ENCODE measurements around the gene TMEM250. TPM values are rescaled to one million over a fixed set of nuclear protein-coding genes. Genes with fewer than 3 reads are reported as not detected.

Gene TMEM250
- polyA plus RNA-seq, 1 donor (not counting 4 experiments of a cell fraction or from before 2014, with no cell fraction given): 9.9 TPM

GRCh38 chr9:136075134-136075841 lies 43.4 kb downstream of the TMEM250 start:
- Histone ChIP-seq H3K9me3 (ENCODE audit: control insufficient read depth, low read depth, low read length) (no peaks in the 10 kb centered on the region), H3K27ac (ENCODE audit: control insufficient read depth, insufficient read depth, low read length) (no peak overlapping the region), H3K79me2 (ENCODE audit: control insufficient read depth, insufficient read depth, low read length) (peaks cover 62% of the 10 kb centered on the region), H4K20me1 (ENCODE audit: control insufficient read depth, extremely low read depth, insufficient read depth, low read length) (peaks cover 18% of the 10 kb centered on the region), H3K4me3 (ENCODE audit: control insufficient read depth in 2 of 3, extremely low read depth in 1 of 3, insufficient read depth in 2 of 3, low read depth in 1 of 3, low read length in 3 of 3) (no peak overlapping the region), H3K36me3 (ENCODE audit: control insufficient read depth in 2 of 2, extremely low read depth in 1 of 2, insufficient read depth in 2 of 2, low read length in 2 of 2) (peaks cover 3 to 12% of the 10 kb centered on the region in 2 experiments), H3K9me1 (ENCODE audit: control insufficient read depth, extremely low read depth, insufficient read depth, low read length) (no peaks in the 10 kb centered on the region), H3K4me2 (ENCODE audit: control insufficient read depth, extremely low read depth, insufficient read depth, low read depth, low read length) (no peak overlapping the region), H3K27me3 (ENCODE audit: control insufficient read depth, extremely low read depth, insufficient read depth, low read length) (no peaks in the 10 kb centered on the region), H3K9ac (ENCODE audit: control insufficient read depth, extremely low read depth, insufficient read depth, low read length) (no peak overlapping the region), H3K4me1 (ENCODE audit: control insufficient read depth, extremely low read depth, insufficient read depth, low read length) (no peaks in the 10 kb centered on the region), H2AFZ (ENCODE audit: control insufficient read depth, low read length) (no peak overlapping the region)
- DNase-seq (ENCODE audit: low read depth, low spot score) (no peak), FAIRE-seq (no peak)
- dilution Hi-C loops (cut with MboI; ENCODE audit: extremely low pct_ligation_motif_present, low sequenced_read_pairs): no loop called here
- no peak for TF ChIP-seq EZH2 (IDR thresholded peaks at IDR 0.05; ENCODE audit: low read length)
- TF ChIP-seq, protein P1, sequence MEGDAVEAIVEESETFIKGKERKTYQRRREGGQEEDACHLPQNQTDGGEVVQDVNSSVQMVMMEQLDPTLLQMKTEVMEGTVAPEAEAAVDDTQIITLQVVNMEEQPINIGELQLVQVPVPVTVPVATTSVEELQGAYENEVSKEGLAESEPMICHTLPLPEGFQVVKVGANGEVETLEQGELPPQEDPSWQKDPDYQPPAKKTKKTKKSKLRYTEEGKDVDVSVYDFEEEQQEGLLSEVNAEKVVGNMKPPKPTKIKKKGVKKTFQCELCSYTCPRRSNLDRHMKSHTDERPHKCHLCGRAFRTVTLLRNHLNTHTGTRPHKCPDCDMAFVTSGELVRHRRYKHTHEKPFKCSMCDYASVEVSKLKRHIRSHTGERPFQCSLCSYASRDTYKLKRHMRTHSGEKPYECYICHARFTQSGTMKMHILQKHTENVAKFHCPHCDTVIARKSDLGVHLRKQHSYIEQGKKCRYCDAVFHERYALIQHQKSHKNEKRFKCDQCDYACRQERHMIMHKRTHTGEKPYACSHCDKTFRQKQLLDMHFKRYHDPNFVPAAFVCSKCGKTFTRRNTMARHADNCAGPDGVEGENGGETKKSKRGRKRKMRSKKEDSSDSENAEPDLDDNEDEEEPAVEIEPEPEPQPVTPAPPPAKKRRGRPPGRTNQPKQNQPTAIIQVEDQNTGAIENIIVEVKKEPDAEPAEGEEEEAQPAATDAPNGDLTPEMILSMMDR (optimal IDR thresholded peaks at IDR 0.05 in 1 of 3, IDR thresholded peaks at IDR 0.05 in 1 of 3, conservative IDR thresholded peaks at IDR 0.05 in 1 of 3; ENCODE audit: extremely low read depth in 1 of 3, insufficient read depth in 2 of 3, low read length in 3 of 3): no peak

GRCh38 chr9:136074706-136075105 lies 44.0 kb downstream of the TMEM250 start:
- H3K4me1 ChIP-seq (ENCODE audit: control insufficient read depth, extremely low read depth, insufficient read depth, low read length): no peaks in the 10 kb centered on the region
- no peak overlapping the region for H3K4me3 ChIP-seq (ENCODE audit: control insufficient read depth in 2 of 3, extremely low read depth in 1 of 3, insufficient read depth in 2 of 3, low read depth in 1 of 3, low read length in 3 of 3)
- H3K4me2 ChIP-seq (ENCODE audit: control insufficient read depth, extremely low read depth, insufficient read depth, low read depth, low read length): no peak overlapping the region
- H2AFZ ChIP-seq (ENCODE audit: control insufficient read depth, low read length): no peak overlapping the region
- no peaks in the 10 kb centered on the region for H3K9me3 ChIP-seq (ENCODE audit: control insufficient read depth, low read depth, low read length)
- dilution Hi-C loops (cut with MboI; ENCODE audit: extremely low pct_ligation_motif_present, low sequenced_read_pairs): no loop called here
- FAIRE-seq: no peak
- H3K79me2 ChIP-seq (ENCODE audit: control insufficient read depth, insufficient read depth, low read length): peaks cover 59% of the 10 kb centered on the region
- TF ChIP-seq, protein P1 (optimal IDR thresholded peaks at IDR 0.05 in 1 of 3, IDR thresholded peaks at IDR 0.05 in 1 of 3, conservative IDR thresholded peaks at IDR 0.05 in 1 of 3; ENCODE audit: extremely low read depth in 1 of 3, insufficient read depth in 2 of 3, low read length in 3 of 3): no peak
- no peak for TF ChIP-seq EZH2 (IDR thresholded peaks at IDR 0.05; ENCODE audit: low read length)
- no peak for DNase-seq (ENCODE audit: low read depth, low spot score)
- H3K27me3 ChIP-seq (ENCODE audit: control insufficient read depth, extremely low read depth, insufficient read depth, low read length): no peaks in the 10 kb centered on the region
- no peak overlapping the region for H3K9ac ChIP-seq (ENCODE audit: control insufficient read depth, extremely low read depth, insufficient read depth, low read length)
- no peaks in the 10 kb centered on the region for H3K9me1 ChIP-seq (ENCODE audit: control insufficient read depth, extremely low read depth, insufficient read depth, low read length)
- H3K36me3 ChIP-seq (ENCODE audit: control insufficient read depth in 2 of 2, extremely low read depth in 1 of 2, insufficient read depth in 2 of 2, low read length in 2 of 2): peaks cover 3 to 12% of the 10 kb centered on the region in 2 experiments
- H3K27ac ChIP-seq (ENCODE audit: control insufficient read depth, insufficient read depth, low read length): no peak overlapping the region
- H4K20me1 ChIP-seq (ENCODE audit: control insufficient read depth, extremely low read depth, insufficient read depth, low read length): peaks cover 15% of the 10 kb centered on the region

Other genes starting within 250 kb of the TMEM250 start
- 5.0 to 8.3 TPM (median 6.0 TPM) in 3 replicates for gene CAMSAP1, start 211.3 kb downstream of the TMEM250 start, polyA plus RNA-seq
- gene UBAC1, start 157.5 kb downstream of the TMEM250 start, polyA plus RNA-seq: 37.8 to 55.9 TPM (median 50.7 TPM) in 3 replicates
- gene NACC2, start 23.6 kb downstream of the TMEM250 start, polyA plus RNA-seq: 4.6 to 7.4 TPM (median 6.6 TPM) in 3 replicates
- not detected in 3 replicates for gene LHX3, start 86.3 kb upstream of the TMEM250 start, polyA plus RNA-seq
- 6.9 to 11.9 TPM (median 10.9 TPM) in 3 replicates for gene QSOX2, start 126.9 kb upstream of the TMEM250 start, polyA plus RNA-seq
- gene CCDC187, start 185.2 kb upstream of the TMEM250 start, polyA plus RNA-seq: 0.03 to 0.04 TPM in 2 of 3 replicates, not detected in the other
- gene GPSM1, start 208.7 kb upstream of the TMEM250 start, polyA plus RNA-seq: 2.5 to 8.1 TPM (median 3.3 TPM) in 3 replicates
- gene DNLZ, start 244.9 kb upstream of the TMEM250 start, polyA plus RNA-seq: 6.1 to 7.8 TPM (median 6.7 TPM) in 3 replicates

Measured in keratinocyte (primary cell).